HG03565 (cell line): Measurements from ENCODE around the gene SLC25A51.

ENCODE experiments used
- ATAC-seq: cut with Tn5 transposase; IDR thresholded peaks from one replicate; pipeline ENCODE4 v1.9.1; 2021; ENCODE audit warnings: mild to moderate bottlenecking, moderate library complexity; ENCODE audit not compliant: unreplicated experiment

The SLC25A51 gene

DNA sequence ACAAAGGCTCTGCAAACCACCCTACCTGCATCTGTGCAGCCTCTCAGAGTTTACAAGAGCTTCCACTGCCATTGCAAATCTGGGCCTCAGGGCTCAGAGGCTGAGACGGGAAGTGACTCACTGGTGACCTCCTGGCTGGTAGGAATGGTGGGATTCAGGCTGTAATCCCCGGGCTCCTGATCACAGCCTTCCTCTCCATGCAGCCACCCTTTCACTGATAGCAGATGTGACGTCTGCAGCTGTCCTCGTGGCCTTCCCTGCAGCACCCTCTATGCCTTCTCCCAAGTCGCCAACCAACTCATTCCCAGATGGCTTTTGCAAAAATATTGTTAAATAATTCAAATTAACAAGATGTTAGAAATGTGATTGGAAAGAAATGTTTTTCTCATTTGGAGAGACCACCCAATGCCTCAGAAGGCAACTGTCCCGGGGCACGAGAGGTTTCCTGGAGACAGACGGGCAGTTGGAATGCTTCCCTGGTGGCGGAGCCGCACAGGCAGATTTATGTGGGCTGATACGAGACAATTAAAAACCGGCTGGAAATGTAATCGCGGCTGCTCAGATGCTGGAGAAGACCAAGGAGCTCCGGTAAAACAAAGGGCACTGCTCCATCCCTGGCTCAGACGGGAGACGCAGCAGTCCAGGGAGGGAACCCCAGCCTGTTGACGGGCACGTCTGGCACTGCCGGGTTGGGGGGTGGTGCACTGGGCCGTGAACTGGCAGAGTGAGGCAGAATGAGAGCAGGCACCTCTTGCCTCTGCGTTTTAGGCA lies 34.4 kb upstream of the SLC25A51 start:
- no peak for ATAC-seq

DNA sequence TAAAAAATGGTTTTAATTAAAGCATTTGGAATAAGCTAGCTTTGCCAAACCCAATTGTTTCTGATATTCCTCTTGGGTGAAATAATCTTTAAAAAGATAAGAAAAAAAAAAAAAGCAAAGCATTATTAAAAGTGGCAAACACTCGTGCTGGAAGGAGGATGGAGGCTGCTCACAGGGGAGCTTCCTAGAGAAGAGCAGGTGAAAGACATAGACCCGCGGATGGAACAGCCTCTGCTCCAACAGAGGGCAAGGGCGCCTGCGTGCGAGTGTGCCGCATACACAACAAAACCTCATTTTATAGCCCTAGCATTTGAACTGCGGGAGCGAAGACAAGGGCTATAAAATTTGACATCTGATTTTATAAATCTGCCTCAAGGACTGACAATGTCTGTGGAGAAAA lies 33.4 kb upstream of the SLC25A51 start:
- no peak for ATAC-seq

DNA sequence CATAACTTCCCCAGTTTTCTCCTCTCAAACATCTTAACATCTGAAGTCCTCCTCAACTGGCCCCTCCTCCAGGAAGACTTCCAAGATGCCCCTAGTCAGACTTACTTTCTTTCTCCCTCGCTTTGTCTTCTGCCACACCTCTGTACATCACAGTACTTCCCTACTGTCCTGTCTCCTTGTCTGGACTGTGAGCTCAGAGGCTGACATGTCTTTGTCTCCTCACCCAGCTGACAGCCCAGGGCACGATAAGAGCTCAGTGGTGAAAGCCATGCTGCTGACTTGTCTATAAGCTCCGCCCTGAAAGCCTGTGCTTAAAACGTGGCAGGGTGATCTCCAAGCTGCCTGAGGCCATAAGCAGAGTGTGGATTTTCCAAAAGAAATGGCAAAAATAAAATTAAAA lies 33.0 kb upstream of the SLC25A51 start:
- no peak for ATAC-seq

DNA sequence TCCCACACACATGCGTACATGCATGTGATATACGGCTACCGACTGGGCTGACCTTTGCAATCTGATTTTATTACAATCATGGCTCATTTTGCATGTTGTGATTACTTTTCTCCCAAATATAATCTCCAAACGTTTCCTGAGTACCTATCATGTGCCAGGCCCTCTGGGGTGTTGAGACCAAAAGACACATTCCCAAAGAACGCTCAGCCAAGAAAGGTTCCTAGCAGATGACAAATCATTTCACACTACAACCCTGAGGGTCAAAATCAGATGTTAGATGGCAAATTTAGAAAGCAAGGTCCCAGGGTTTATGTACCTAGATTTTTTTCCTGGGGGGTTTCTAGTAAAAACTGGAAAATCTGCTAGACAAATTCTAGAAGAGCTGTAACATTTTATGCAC lies 32.4 kb upstream of the SLC25A51 start:
- no peak for ATAC-seq

DNA sequence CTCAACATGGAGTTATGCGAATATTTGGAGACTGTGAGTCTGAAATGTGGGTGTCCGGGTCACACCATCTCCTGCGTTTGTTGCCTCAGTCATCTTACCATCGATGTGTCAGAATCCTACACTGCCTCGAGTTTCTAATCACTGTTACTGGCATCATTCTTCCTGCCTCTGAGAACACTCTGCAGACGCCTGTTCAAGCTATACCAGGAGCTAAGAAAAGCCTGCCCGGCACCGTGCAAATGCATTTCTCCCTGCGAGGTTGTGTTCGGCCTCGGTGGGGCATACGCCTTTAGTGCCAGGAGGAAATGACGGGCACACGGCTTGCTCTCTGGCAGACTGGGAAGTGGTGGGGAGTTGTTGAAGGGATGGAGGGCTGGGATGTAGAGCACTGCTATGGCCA lies 31.2 kb upstream of the SLC25A51 start:
- no peak for ATAC-seq

DNA sequence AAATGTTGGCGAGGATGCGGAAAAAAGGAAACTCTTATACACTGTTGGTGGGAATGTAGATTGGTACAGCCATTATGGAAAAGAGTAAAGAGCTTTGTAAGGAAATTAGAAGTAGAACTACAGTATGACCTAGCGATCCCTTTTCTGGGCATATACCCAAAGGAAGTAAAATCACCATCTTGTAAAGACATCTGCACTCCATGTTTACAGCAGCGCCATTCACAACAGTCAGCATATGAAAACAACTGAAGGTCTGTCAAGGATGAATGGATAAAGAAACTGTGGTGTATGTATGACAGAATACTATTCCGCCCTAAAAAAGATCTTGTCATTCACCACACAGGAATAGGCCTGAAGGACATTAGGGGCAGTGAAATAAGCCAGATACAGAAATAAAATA lies 27.7 kb upstream of the SLC25A51 start:
- no peak for ATAC-seq

DNA sequence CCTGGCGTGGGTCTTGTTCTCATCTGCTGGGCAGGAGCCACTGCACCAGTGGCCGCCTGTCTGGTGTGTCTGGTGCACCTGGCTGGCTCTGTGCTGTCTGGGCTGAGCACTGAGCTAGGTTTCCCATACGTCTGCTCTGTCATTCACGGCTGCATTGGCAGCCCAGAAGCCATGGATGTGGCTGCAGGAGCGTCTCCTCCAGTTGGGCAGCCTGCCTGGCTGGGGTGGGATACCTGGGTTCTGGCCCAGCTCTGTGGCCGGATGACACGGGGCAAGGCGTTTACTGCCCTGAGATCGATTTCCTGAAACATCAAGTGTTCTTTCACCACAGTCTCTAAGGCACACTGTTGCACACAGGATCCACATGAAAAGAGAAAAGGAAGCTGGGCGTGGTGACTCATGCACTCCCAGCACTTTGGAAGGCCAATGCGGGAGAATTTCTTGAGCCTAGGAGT lies 25.5 kb upstream of the SLC25A51 start:
- no peak for ATAC-seq

DNA sequence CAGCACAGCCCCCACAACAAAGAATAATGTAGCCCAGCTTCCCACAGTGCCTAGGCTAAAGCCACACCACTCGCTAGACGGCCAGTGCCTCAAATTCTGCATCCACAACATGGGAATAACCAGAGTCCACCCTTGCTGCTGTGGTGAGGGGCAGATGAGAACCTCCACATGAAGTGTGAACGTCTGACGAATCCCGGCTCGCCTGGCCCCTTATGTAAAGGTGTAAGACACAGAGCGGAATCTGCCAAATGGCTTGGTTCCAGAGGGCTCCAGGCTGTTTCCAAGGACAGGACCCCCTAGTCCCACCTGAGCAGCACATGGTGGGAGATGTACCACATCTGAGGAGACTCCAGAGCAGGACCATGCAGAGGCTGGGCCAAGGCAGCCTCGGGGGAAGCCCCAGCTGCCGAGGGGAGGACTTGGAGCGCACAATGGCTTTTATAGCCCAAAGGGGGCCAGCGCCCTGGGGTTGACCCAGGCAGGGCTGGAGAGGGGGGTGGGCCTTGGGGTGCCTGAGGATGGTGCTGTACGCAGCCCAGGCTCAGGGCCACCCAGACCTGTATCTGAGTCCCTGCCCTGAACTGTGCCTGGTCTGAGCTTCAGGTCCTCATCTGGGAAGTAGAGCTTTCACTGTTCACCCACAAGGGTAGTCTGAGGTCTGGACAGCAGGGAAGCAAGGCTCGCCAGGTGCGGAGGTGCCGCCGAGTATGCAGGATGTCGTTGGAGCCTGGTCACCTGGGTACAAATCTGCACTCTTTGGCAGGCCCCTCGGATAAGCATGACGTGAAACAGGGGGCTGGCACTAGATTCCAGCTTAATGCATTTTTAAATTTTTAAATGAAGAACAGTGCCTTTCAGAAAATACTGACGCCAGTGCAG lies 24.9 kb upstream of the SLC25A51 start:
- ATAC-seq, result no peak

DNA sequence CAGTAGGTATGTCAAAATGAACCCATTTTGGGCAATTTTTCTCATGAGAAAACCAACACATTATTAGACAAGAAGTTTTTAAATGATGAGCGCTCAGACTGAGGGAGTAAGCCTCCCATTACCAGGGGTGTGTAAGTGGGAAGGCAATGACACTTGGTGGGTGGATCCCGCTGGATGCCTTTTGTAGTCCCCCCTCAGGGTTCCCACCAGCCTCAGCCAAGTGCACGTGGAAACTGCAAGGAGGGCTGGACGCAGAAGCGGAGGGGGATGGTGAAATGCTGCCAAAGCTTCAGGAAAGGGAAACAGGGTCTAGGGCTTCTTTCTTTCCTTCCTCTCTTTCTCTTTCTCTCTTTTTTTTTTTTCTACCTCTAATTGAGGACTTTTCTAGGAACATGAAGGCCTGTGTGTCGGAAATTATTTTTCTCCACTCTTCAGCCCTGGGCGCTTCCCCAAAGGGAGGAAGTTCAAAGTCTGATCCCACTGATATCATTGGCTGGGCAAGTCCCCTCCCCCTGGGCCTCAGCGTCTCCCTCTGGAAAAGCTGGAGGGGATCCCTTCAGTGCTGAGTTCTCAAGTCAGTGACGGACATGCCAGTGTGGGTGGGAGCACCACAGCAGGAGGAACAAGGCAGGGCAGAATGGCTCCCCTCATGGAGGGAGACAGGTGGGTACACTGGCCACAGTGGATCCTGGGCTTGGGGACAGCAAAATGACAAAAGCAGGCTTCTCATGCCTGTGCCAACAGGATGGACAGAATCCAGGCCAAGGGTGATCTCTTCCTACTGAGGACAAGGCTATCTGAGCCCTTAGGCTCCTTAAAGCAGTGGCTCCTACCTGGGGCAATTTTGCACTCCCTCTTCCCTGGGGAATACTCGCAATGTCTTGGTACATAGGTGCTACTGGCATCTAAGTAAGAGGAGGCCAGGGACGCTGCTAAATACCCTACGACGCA lies 23.9 kb upstream of the SLC25A51 start:
- ATAC-seq, result no peak

DNA sequence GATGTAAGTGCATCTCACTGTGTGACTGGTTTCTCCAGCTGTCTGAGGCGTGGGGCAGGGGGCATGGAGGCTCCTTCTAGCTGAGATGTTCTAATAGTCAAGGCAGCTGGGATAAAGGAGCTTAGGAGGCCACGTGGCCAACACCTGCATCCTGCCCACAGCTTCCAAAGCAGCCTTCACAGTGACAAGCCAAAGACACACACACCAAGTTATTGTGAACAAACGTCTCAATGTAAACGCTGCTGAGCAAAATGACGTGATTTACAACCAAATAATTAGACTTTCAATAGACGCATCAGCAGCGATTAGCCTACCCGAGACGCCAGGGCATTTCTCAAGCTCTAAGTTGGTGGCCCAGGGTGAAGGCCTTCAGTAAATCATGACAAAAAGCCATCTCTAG lies 23.2 kb upstream of the SLC25A51 start:
- ATAC-seq, result no peak

DNA sequence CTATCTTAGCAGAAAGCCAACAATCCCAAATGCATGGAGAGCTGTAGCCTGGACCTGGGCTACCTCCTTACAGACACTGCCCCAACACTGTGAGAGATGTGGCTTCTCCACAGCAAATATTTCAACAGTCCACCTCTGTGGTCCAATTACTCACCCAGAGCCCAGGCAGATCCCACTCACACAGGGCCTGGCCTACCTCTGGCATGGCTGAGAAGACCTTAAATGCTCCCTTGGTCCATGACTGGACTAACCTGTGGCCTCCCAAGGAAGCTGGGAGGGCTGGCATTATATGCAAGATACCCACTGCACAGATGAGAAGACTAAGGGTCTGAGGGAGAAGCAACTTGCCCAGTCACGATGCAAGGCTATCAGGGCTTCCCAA lies 22.8 kb upstream of the SLC25A51 start:
- no peak for ATAC-seq

DNA sequence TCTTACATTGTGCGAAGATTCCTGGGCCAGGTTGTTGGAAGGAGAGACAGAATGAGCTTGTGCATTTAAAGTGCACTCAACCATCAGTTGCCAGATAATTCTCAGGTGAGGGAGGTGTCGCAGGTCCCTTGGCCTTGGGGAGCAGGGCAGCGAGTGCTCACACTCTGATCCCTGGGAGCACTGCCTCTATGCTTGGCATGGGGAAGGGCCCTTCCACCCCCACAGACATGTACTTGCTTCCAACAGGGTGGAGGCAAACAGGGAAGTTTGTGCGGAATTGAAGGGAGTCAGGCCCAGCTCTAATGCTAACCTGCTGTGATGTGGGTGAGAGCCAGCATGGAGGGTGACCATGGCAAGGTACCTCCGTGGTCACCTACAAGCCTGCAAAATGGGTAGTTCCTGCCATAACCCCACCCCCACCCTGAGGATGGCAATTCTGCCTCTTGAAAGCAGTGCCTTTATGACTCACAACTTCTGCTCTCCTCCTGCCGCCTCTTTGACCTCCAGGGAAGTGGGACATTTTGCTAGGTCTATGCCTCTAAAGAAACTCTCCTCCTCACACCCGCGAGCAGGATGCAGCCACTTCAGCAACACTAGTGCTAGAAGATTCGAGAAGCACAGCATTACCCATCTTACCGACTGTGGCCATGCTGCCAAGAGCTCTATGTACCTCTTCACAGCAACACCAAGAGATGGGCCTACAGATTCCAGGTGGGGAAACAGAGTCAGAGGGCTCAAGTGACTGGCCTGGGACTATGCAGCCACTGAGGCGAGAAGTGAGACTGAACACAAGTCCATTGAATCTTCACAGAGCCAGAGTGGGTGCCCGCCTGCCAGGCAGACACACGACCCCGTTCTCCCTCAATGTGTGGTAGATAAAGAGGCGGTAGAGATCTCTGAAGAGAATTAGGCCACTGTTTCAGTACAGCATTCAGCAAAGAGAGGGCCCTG lies 22.1 kb upstream of the SLC25A51 start:
- ATAC-seq, result no peak

DNA sequence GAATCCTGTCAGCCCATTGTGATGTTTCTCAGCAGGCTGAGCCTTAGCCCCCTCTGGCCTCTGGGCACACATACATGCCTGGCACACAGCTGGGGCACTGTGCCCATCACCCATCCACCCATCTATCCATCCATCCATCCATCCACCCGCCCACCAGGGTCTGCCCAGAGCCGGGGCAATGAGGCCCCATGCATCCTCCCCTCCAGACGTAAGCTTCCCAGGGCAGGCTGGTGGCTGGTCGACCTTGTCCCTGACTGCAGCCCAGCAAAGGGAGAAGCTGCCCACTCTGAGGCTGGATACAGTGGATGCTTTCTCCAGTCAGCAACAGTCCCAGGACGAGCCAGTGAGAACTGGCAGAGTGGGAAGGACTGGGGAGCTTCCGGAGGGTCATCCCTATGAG lies 21.1 kb upstream of the SLC25A51 start:
- ATAC-seq, result no peak

DNA sequence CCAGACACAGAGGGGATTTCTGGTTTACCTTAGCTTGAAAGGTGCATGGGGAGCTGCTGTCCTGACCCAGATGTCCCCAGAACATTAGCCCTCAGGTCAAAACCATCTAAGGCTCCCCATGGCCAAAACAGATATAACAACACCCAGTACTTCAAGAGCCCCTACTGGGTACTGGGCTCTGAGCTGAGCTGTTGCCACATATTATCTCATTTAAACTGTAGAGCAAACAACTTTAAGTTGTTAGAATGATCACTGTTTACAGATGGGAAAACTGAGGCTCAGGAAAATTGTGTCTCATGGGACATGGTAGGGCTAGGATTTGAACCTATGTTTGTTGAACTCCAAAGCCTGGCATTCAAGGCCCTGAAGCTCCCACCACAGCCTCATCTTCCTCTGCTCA lies 20.6 kb upstream of the SLC25A51 start:
- no peak for ATAC-seq

DNA sequence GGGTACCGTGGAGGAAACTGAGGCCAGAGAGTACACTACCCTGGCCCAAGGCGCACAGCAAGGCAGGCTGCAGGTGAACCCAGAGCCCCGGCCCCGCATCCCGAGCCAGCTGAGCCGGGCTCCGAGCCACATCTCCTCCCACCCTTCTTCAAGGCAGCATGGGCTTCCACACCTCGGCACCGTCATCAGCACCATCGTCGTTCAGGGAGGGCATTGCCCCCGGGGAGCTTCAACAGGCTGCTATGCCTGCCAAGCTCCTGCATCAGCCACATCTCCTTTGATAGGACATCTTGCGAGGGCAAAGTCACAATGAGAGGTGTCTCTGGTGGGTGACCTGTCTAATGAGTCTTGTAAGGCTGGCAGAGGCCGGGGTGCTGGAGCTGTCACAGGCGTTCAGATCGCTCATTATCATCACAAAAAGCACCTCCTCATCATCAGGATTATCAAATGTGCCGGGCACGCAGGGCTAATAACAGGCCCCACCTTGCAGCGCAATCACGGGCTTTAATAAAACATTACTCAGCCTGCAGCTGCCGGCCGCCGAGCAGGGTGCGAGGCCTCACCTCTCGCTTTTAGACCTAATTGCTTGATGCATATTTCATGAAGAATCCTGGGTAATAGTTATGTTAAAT lies 20.0 kb upstream of the SLC25A51 start:
- no peak for ATAC-seq

DNA sequence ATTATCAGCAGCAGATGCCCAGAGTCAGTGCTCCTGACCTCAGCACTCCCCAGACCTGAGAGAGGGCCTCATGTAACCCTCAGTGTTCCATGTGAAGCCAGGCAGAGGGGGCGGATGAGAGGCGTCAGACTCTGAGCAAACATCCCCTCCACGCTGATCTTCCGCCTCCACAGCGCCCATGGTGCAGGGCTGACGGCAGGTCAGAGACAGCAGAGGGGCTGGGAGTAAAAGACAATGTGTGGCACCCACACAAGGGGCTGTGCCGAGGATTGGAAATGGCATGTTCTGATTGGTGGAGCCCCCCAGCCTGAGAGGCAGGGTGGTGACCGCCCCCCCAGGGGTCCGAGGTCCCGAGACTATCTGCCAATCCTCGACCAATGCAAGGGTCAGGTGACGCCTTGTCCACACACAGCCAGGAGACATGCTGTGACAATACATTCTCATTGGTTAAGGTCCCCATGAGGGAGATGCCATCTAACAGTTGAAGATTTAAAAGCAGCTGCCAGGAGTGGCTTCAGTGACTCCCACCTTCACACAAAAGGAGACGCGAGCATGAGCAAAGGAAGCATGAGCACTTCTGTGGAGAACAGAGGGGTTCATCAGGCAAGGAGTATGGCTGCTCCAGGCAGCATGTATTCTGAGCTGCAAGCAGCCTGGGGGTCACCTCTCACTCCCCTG lies 19.3 kb upstream of the SLC25A51 start:
- ATAC-seq, result no peak

DNA sequence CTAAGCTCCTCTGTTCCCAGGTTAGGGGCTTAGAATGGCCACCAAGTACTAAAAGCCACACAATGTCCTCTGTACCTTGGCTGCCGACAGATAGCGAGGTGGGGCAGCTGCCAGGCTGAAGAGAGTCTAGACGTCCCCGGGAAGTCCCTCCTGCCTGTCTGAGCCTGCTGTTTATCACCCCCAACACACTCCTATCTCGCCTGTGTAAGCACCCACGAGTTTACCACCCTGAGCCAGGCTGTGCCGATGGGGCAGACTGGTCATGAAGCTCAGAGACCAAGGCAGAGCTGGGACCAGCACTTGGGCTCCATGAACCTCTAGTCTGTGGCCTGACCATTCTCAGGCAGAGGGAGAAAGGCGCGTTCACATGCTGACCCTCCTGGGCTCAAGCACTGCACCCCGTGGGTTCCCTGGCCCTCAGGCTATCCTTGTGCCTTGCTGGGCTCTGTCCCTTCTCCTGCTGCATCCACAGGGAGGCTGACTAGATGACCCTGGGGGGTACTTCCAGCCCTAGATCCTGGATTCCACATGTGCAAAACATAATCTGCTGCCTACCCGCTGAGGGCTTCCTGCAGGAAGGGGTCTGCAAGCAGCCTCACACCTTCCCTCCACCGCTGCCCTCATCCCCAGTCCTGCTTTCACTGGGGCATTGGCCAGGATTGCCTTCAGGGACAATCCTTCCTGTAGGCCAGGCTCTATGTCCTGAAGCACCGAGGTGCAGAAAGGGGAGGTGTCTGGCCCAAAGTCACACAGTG lies 18.6 kb upstream of the SLC25A51 start:
- ATAC-seq, result no peak
